Keratinocyte (primary cell): ENCODE results near the gene MAN1A2. TPM values are rescaled to one million over a fixed set of nuclear protein-coding genes. Genes with fewer than 3 reads are reported as not detected.

Experiments
- DNase-seq: peaks from one replicate; pipeline ENCODE4 v3.0.0-alpha.2; 2011; ENCODE audit warnings: low read depth, missing footprints, low spot score
- FAIRE-seq: peaks from 2 replicates; lab custom pipeline; 2011; peaks lifted over from hg19 to GRCh38; lab: Jason Lieb, UNC
- H2AFZ ChIP-seq: 2 replicates; pipeline ENCODE4 v1.6.0; 2012; ENCODE audit warnings: low read length, control low read depth, inconsistent platforms; ENCODE audit not compliant: control insufficient read depth
- H3K27ac ChIP-seq: 2 replicates; pipeline ENCODE4 v1.5.1; 2011; ENCODE audit warnings: low read length; ENCODE audit not compliant: control insufficient read depth, insufficient read depth
- H3K27me3 ChIP-seq: 3 replicates; pipeline ENCODE4 v1.6.0; 2011; ENCODE audit warnings: low read length; ENCODE audit not compliant: control insufficient read depth, insufficient read depth; ENCODE audit errors: extremely low read depth
- H3K36me3 ChIP-seq, 2 experiments: 2 replicates in 1 of 2; 3 replicates in 1 of 2; pipeline ENCODE4 v1.5.1; 2011; ENCODE audit warnings: low read length in 2 of 2, mild to moderate bottlenecking in 1 of 2; ENCODE audit not compliant: control insufficient read depth in 2 of 2, insufficient read depth in 2 of 2; ENCODE audit errors: extremely low read depth in 1 of 2
- H3K4me1 ChIP-seq: 3 replicates; pipeline ENCODE4 v1.5.1; 2011; ENCODE audit warnings: low read length; ENCODE audit not compliant: control insufficient read depth, insufficient read depth; ENCODE audit errors: extremely low read depth
- H3K4me2 ChIP-seq: 3 replicates; pipeline ENCODE4 v1.6.0; 2011; ENCODE audit warnings: low read depth, low read length; ENCODE audit not compliant: control insufficient read depth, insufficient read depth; ENCODE audit errors: extremely low read depth
- H3K4me3 ChIP-seq, 3 experiments: fragments of 200-600 bp in 1 of 3; sonication (generic) in 1 of 3; 2 replicates in 2 of 3; 3 replicates in 1 of 3; pipeline ENCODE4 v1.5.1; 2011 to 2016; ENCODE audit warnings: low read length in 3 of 3, mild to moderate bottlenecking in 3 of 3, control low read depth in 2 of 3, inconsistent platforms in 1 of 3, low read depth in 1 of 3, mixed read lengths in 1 of 3, mixed run types in 1 of 3, moderate library complexity in 1 of 3; ENCODE audit not compliant: control insufficient read depth in 2 of 3, insufficient read depth in 2 of 3; ENCODE audit errors: extremely low read depth in 1 of 3
- H3K79me2 ChIP-seq: 2 replicates; pipeline ENCODE4 v1.6.0; 2012; ENCODE audit warnings: low read length; ENCODE audit not compliant: control insufficient read depth, insufficient read depth
- H3K9ac ChIP-seq: 3 replicates; pipeline ENCODE4 v1.6.0; 2011; ENCODE audit warnings: low read length; ENCODE audit not compliant: control insufficient read depth, insufficient read depth; ENCODE audit errors: extremely low read depth
- H3K9me1 ChIP-seq: 3 replicates; pipeline ENCODE4 v1.6.0; 2011; ENCODE audit warnings: low read length; ENCODE audit not compliant: control insufficient read depth, insufficient read depth; ENCODE audit errors: extremely low read depth
- H3K9me3 ChIP-seq: 2 replicates; pipeline ENCODE4 v1.5.1; 2012; ENCODE audit warnings: low read depth, low read length; ENCODE audit not compliant: control insufficient read depth
- H4K20me1 ChIP-seq: 3 replicates; pipeline ENCODE4 v1.6.0; 2011; ENCODE audit warnings: low read length; ENCODE audit not compliant: control insufficient read depth, insufficient read depth; ENCODE audit errors: extremely low read depth
- EZH2 ChIP-seq: IDR thresholded peaks from one replicate; pipeline ENCODE4 v1.6.1; 2012; ENCODE audit warnings: inconsistent platforms, mild to moderate bottlenecking, low read length, moderate library complexity
- dilution Hi-C: fragments of 300-500 bp; cut with MboI; formaldehyde crosslinking; loops from one replicate; pipeline ENCODE4 v1.7.0; 2020; ENCODE audit warnings: low sequenced_read_pairs; ENCODE audit not compliant: extremely low pct_ligation_motif_present
- polyA plus RNA-seq, 5 experiments: library from polyadenylated mRNA; depleted of rRNA in 3 of 5; stranded (reverse) in 3 of 5; stranded (forward) in 1 of 5; unstranded in 1 of 5; fragments of >200 nt; gene quantifications; 1 replicate in 1 of 5; 2 replicates in 3 of 5; 3 replicates in 1 of 5; pipeline versions ENCODE4 v1.2.1 to v1.2.3, GENCODE V29; 2011 to 2012; ENCODE audit warnings: missing spikeins in 2 of 5, low read depth in 1 of 5, low replicate concordance in 1 of 5
- TF ChIP-seq, protein P1 (sequence below), 3 experiments: IDR thresholded peaks in 1 of 3; conservative IDR thresholded peaks in 1 of 3; optimal IDR thresholded peaks in 1 of 3; 2 replicates in 2 of 3; 3 replicates in 1 of 3; pipeline versions ENCODE3 to v1.5.1; 2011; ENCODE audit warnings: low read length in 3 of 3, mild to moderate bottlenecking in 3 of 3, moderate library complexity in 2 of 3, control low read depth in 1 of 3, inconsistent platforms in 1 of 3; ENCODE audit not compliant: insufficient read depth in 2 of 3; ENCODE audit errors: extremely low read depth in 1 of 3

Gene MAN1A2
- polyA plus RNA-seq, 1 donor (not counting 4 experiments of a cell fraction or from before 2014, with no cell fraction given), result 19.0 TPM

DNA sequence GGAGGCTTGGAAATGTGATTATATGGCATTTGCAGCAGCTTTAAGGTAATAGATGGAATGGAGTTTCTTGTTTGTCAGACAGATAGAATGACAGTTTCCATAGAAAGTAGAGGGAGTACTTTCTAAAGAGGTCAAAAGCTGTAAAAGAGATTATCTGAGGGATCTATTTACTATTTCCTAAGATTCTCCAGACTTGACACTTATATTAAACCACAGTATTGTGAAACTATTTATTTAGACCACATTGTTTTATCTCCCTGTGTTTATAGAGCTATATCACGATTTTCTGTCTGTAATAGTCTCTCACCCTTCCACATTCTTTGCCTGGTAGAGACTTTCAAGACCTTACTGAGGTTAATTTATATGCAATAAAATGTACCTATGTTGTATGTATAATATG is 66.7 kb downstream of the MAN1A2 start:
- H2AFZ ChIP-seq, result no peak overlapping the region
- H3K9ac ChIP-seq, result no peak overlapping the region
- FAIRE-seq (no peak), DNase-seq (no peak)
- no peak overlapping the region for H3K4me3 ChIP-seq
- H3K9me1 ChIP-seq, result no peaks in the 10 kb centered on the region
- no peaks in the 10 kb centered on the region for H3K79me2 ChIP-seq
- TF ChIP-seq, protein P1, sequence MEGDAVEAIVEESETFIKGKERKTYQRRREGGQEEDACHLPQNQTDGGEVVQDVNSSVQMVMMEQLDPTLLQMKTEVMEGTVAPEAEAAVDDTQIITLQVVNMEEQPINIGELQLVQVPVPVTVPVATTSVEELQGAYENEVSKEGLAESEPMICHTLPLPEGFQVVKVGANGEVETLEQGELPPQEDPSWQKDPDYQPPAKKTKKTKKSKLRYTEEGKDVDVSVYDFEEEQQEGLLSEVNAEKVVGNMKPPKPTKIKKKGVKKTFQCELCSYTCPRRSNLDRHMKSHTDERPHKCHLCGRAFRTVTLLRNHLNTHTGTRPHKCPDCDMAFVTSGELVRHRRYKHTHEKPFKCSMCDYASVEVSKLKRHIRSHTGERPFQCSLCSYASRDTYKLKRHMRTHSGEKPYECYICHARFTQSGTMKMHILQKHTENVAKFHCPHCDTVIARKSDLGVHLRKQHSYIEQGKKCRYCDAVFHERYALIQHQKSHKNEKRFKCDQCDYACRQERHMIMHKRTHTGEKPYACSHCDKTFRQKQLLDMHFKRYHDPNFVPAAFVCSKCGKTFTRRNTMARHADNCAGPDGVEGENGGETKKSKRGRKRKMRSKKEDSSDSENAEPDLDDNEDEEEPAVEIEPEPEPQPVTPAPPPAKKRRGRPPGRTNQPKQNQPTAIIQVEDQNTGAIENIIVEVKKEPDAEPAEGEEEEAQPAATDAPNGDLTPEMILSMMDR (optimal IDR thresholded peaks at IDR 0.05 in 1 of 3, IDR thresholded peaks at IDR 0.05 in 1 of 3, conservative IDR thresholded peaks at IDR 0.05 in 1 of 3; ENCODE audit: extremely low read depth in 1 of 3, insufficient read depth in 2 of 3, low read length in 3 of 3), result no peak
- no peak for TF ChIP-seq EZH2
- no peaks in the 10 kb centered on the region for H4K20me1 ChIP-seq
- no peaks in the 10 kb centered on the region for H3K27me3 ChIP-seq
- dilution Hi-C loops, result no loop called here
- no peak overlapping the region for H3K27ac ChIP-seq
- H3K9me3 ChIP-seq, result no peaks in the 10 kb centered on the region
- no peak overlapping the region for H3K4me2 ChIP-seq
- H3K36me3 ChIP-seq, result no peaks in the 10 kb centered on the region
- H3K4me1 ChIP-seq, result no peaks in the 10 kb centered on the region

DNA sequence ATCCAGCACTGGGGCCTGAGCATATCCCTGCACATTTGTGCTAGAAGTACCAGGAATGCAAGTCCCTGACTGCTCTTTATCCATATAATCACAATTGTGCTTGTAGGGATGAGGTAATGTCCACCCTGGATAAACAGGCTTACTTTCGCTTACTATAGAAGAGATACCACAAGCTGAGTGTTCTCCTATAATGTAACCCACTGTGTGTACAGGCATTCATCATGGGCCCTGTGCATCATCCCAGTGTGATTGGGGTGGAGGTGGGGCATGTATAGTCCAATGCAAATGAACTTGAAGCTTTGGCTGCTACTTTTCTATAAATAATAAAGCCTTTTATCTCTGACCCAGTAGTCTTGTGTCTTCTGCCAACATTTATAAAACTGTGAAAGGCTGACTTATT is 69.3 kb downstream of the MAN1A2 start:
- H3K4me1 ChIP-seq, result no peaks in the 10 kb centered on the region
- H3K9me3 ChIP-seq, result no peaks in the 10 kb centered on the region
- H4K20me1 ChIP-seq, result no peaks in the 10 kb centered on the region
- no peak for DNase-seq
- H3K4me2 ChIP-seq, result no peak overlapping the region
- no peak overlapping the region for H3K4me3 ChIP-seq
- no peak overlapping the region for H2AFZ ChIP-seq
- no peaks in the 10 kb centered on the region for H3K36me3 ChIP-seq
- no peaks in the 10 kb centered on the region for H3K79me2 ChIP-seq
- H3K27me3 ChIP-seq, result no peaks in the 10 kb centered on the region
- H3K27ac ChIP-seq, result no peak overlapping the region
- H3K9ac ChIP-seq, result no peak overlapping the region
- dilution Hi-C loops, result no loop called here
- TF ChIP-seq, protein P1 (optimal IDR thresholded peaks at IDR 0.05 in 1 of 3, IDR thresholded peaks at IDR 0.05 in 1 of 3, conservative IDR thresholded peaks at IDR 0.05 in 1 of 3; ENCODE audit: extremely low read depth in 1 of 3, insufficient read depth in 2 of 3, low read length in 3 of 3), result no peak
- no peak for TF ChIP-seq EZH2
- no peak for FAIRE-seq
- no peaks in the 10 kb centered on the region for H3K9me1 ChIP-seq
